Measurements from ENCODE around the gene ALDH4A1. TPM values are rescaled to one million over a fixed set of nuclear protein-coding genes. Genes with fewer than 3 reads are reported as not detected.

ALDH4A1 gene
- total RNA-seq, 1 donor from 2014 or later, result 13.8 TPM

GRCh38 chr1:18932879-18933278 lies 30.5 kb upstream of the ALDH4A1 start:
- Mint-ChIP-seq H3K9me3 (ENCODE audit: unreplicated experiment) (no peaks in the 10 kb centered on the region), H3K4me3 (ENCODE audit: unreplicated experiment) (no peak overlapping the region), H3K4me1 (ENCODE audit: low read depth, unreplicated experiment) (peaks cover 27% of the 10 kb centered on the region), H3K36me3 (ENCODE audit: low read depth, unreplicated experiment) (peaks cover 5% of the 10 kb centered on the region), H3K27me3 (ENCODE audit: low read depth, unreplicated experiment) (no peaks in the 10 kb centered on the region), H3K27ac (ENCODE audit: unreplicated experiment) (no peak overlapping the region)
- Histone ChIP-seq H4K20me1 (ENCODE audit: insufficient read depth, low read length) (peaks cover 92% of the 10 kb centered on the region), H2AFZ (ENCODE audit: low read depth, low read length) (no peak overlapping the region), H3K9ac (ENCODE audit: low read length) (no peak overlapping the region), H3K27ac (ENCODE audit: low read depth, low read length) (no peak overlapping the region), H3K4me2 (ENCODE audit: low read length) (no peak overlapping the region), H3K36me3 (ENCODE audit: insufficient read depth, low read length) (no peaks in the 10 kb centered on the region), H3K4me3 (ENCODE audit: insufficient read depth, low read depth, low read length) (no peak overlapping the region), H3K27me3 (ENCODE audit: insufficient read depth, low read length) (no peaks in the 10 kb centered on the region), H3K4me1 (ENCODE audit: insufficient read depth, low read length) (peaks cover 37% of the 10 kb centered on the region), H3K79me2 (ENCODE audit: insufficient read depth, low read length) (peaks cover 100% of the 10 kb centered on the region), H3K9me3 (ENCODE audit: insufficient read depth, low read depth, low read length) (no peaks in the 10 kb centered on the region)
- FAIRE-seq (no peak), DNase-seq (ENCODE audit: low read depth) (no peak)
- TF ChIP-seq EZH2 (IDR thresholded peaks at IDR 0.05; ENCODE audit: insufficient read depth, low read length), result no peak
- TF ChIP-seq CTCF (IDR thresholded peaks at IDR 0.05; ENCODE audit: insufficient read depth, low read depth, low read length), result no peak

GRCh38 chr1:18932387-18932786 lies 30.0 kb upstream of the ALDH4A1 start:
- Mint-ChIP-seq H3K4me1 (ENCODE audit: low read depth, unreplicated experiment) (peaks cover 31% of the 10 kb centered on the region), H3K27ac (ENCODE audit: unreplicated experiment) (no peak overlapping the region), H3K36me3 (ENCODE audit: low read depth, unreplicated experiment) (peaks cover 5% of the 10 kb centered on the region), H3K9me3 (ENCODE audit: unreplicated experiment) (no peaks in the 10 kb centered on the region), H3K4me3 (ENCODE audit: unreplicated experiment) (no peak overlapping the region), H3K27me3 (ENCODE audit: low read depth, unreplicated experiment) (no peaks in the 10 kb centered on the region)
- no peaks in the 10 kb centered on the region for H3K9me3 ChIP-seq (ENCODE audit: insufficient read depth, low read depth, low read length)
- no peak overlapping the region for H3K4me2 ChIP-seq (ENCODE audit: low read length)
- H3K79me2 ChIP-seq (ENCODE audit: insufficient read depth, low read length), result peaks cover 100% of the 10 kb centered on the region
- FAIRE-seq (no peak), DNase-seq (ENCODE audit: low read depth) (peak; percentile 62)
- no peak overlapping the region for H3K9ac ChIP-seq (ENCODE audit: low read length)
- no peaks in the 10 kb centered on the region for H3K36me3 ChIP-seq (ENCODE audit: insufficient read depth, low read length)
- H3K27me3 ChIP-seq (ENCODE audit: insufficient read depth, low read length), result no peaks in the 10 kb centered on the region
- TF ChIP-seq CTCF (IDR thresholded peaks at IDR 0.05; ENCODE audit: insufficient read depth, low read depth, low read length), result no peak
- TF ChIP-seq EZH2 (IDR thresholded peaks at IDR 0.05; ENCODE audit: insufficient read depth, low read length), result no peak
- no peak overlapping the region for H3K27ac ChIP-seq (ENCODE audit: low read depth, low read length)
- no peak overlapping the region for H3K4me3 ChIP-seq (ENCODE audit: insufficient read depth, low read depth, low read length)
- peaks cover 42% of the 10 kb centered on the region for H3K4me1 ChIP-seq (ENCODE audit: insufficient read depth, low read length)
- no peak overlapping the region for H2AFZ ChIP-seq (ENCODE audit: low read depth, low read length)
- H4K20me1 ChIP-seq (ENCODE audit: insufficient read depth, low read length), result peaks cover 92% of the 10 kb centered on the region

GRCh38 chr1:18931730-18932129 lies 29.4 kb upstream of the ALDH4A1 start:
- Histone ChIP-seq H3K9me3 (ENCODE audit: insufficient read depth, low read depth, low read length) (no peaks in the 10 kb centered on the region), H3K79me2 (ENCODE audit: insufficient read depth, low read length) (peaks cover 100% of the 10 kb centered on the region), H3K27ac (ENCODE audit: low read depth, low read length) (no peak overlapping the region), H3K4me1 (ENCODE audit: insufficient read depth, low read length) (peaks cover 48% of the 10 kb centered on the region), H2AFZ (ENCODE audit: low read depth, low read length) (no peak overlapping the region), H4K20me1 (ENCODE audit: insufficient read depth, low read length) (peaks cover 86% of the 10 kb centered on the region), H3K36me3 (ENCODE audit: insufficient read depth, low read length) (no peaks in the 10 kb centered on the region), H3K4me2 (ENCODE audit: low read length) (no peak overlapping the region), H3K27me3 (ENCODE audit: insufficient read depth, low read length) (no peaks in the 10 kb centered on the region), H3K9ac (ENCODE audit: low read length) (no peak overlapping the region), H3K4me3 (ENCODE audit: insufficient read depth, low read depth, low read length) (no peak overlapping the region)
- H3K4me3 Mint-ChIP-seq (ENCODE audit: unreplicated experiment), result no peak overlapping the region
- TF ChIP-seq EZH2 (IDR thresholded peaks at IDR 0.05; ENCODE audit: insufficient read depth, low read length), result no peak
- no peak for TF ChIP-seq CTCF (IDR thresholded peaks at IDR 0.05; ENCODE audit: insufficient read depth, low read depth, low read length)
- H3K9me3 Mint-ChIP-seq (ENCODE audit: unreplicated experiment), result no peaks in the 10 kb centered on the region
- DNase-seq (ENCODE audit: low read depth), result no peak
- no peak overlapping the region for H3K27ac Mint-ChIP-seq (ENCODE audit: unreplicated experiment)
- H3K36me3 Mint-ChIP-seq (ENCODE audit: low read depth, unreplicated experiment), result peaks cover 5% of the 10 kb centered on the region
- no peak for FAIRE-seq
- H3K27me3 Mint-ChIP-seq (ENCODE audit: low read depth, unreplicated experiment), result no peaks in the 10 kb centered on the region
- peaks cover 29% of the 10 kb centered on the region for H3K4me1 Mint-ChIP-seq (ENCODE audit: low read depth, unreplicated experiment)

Measured in astrocyte (in vitro differentiated cells and primary cell).